SK-N-SH (cell line): ENCODE measurements around the gene AGRN.

ENCODE experiments used
- FOXM1 ChIP-seq: IDR thresholded peaks from 2 replicates; pipeline ENCODE4 v1.4.0; 2012; ENCODE audit warnings: low read depth, mild to moderate bottlenecking
- JUND ChIP-seq: IDR thresholded peaks from 2 replicates; pipeline ENCODE4 v1.4.0; 2012
- MXI1 ChIP-seq: IDR thresholded peaks from 2 replicates; pipeline ENCODE4 v1.6.1; 2012; ENCODE audit warnings: mild to moderate bottlenecking, low read depth, low read length, improper control_type of control experiment
- POLR2AphosphoS5 ChIP-seq: IDR thresholded peaks from 2 replicates; pipeline ENCODE4 v1.6.1; 2012; ENCODE audit warnings: low read depth, low read length
- TAF1 ChIP-seq: IDR thresholded peaks from 2 replicates; pipeline ENCODE4 v1.6.1; 2012; ENCODE audit warnings: low read depth, mild to moderate bottlenecking, low read length, moderate library complexity, borderline replicate concordance
- TF ChIP-seq, protein P1 (sequence below): IDR thresholded peaks from 2 replicates; pipeline ENCODE4 v1.6.1; 2012; ENCODE audit warnings: mild to moderate bottlenecking, low read depth, low read length, moderate library complexity
- TF ChIP-seq, protein P2 (sequence below): IDR thresholded peaks from 2 replicates; pipeline ENCODE4 v1.4.0; 2012; ENCODE audit warnings: low read depth, borderline replicate concordance
- TF ChIP-seq, protein P3 (sequence below): fragments of 200-600 bp; sonication (generic); IDR thresholded peaks from 2 replicates; pipeline ENCODE4 v1.6.1; 2017; ENCODE audit warnings: antibody characterized with exemption, mild to moderate bottlenecking, moderate library complexity

DNA sequence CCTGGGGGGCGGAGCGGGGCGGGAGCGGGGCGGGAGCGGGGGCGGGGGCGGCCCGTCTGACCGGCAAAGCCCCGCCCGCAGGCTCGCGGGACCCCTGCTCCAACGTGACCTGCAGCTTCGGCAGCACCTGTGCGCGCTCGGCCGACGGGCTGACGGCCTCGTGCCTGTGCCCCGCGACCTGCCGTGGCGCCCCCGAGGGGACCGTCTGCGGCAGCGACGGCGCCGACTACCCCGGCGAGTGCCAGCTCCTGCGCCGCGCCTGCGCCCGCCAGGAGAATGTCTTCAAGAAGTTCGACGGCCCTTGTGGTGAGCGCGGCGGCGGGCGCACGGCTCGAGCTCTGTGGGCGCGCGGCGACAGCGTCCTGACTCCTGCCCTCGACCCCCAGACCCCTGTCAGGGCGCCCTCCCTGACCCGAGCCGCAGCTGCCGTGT lies 21.2 kb downstream of the AGRN start:
- TF ChIP-seq, protein P1, sequence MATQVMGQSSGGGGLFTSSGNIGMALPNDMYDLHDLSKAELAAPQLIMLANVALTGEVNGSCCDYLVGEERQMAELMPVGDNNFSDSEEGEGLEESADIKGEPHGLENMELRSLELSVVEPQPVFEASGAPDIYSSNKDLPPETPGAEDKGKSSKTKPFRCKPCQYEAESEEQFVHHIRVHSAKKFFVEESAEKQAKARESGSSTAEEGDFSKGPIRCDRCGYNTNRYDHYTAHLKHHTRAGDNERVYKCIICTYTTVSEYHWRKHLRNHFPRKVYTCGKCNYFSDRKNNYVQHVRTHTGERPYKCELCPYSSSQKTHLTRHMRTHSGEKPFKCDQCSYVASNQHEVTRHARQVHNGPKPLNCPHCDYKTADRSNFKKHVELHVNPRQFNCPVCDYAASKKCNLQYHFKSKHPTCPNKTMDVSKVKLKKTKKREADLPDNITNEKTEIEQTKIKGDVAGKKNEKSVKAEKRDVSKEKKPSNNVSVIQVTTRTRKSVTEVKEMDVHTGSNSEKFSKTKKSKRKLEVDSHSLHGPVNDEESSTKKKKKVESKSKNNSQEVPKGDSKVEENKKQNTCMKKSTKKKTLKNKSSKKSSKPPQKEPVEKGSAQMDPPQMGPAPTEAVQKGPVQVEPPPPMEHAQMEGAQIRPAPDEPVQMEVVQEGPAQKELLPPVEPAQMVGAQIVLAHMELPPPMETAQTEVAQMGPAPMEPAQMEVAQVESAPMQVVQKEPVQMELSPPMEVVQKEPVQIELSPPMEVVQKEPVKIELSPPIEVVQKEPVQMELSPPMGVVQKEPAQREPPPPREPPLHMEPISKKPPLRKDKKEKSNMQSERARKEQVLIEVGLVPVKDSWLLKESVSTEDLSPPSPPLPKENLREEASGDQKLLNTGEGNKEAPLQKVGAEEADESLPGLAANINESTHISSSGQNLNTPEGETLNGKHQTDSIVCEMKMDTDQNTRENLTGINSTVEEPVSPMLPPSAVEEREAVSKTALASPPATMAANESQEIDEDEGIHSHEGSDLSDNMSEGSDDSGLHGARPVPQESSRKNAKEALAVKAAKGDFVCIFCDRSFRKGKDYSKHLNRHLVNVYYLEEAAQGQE: no peak
- TF ChIP-seq FOXM1 (no peak), JUND (no peak), TAF1 (no peak), MXI1 (no peak), POLR2AphosphoS5 (no peak)
- TF ChIP-seq, protein P2, sequence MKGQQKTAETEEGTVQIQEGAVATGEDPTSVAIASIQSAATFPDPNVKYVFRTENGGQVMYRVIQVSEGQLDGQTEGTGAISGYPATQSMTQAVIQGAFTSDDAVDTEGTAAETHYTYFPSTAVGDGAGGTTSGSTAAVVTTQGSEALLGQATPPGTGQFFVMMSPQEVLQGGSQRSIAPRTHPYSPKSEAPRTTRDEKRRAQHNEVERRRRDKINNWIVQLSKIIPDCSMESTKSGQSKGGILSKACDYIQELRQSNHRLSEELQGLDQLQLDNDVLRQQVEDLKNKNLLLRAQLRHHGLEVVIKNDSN: no peak
- TF ChIP-seq, protein P3, sequence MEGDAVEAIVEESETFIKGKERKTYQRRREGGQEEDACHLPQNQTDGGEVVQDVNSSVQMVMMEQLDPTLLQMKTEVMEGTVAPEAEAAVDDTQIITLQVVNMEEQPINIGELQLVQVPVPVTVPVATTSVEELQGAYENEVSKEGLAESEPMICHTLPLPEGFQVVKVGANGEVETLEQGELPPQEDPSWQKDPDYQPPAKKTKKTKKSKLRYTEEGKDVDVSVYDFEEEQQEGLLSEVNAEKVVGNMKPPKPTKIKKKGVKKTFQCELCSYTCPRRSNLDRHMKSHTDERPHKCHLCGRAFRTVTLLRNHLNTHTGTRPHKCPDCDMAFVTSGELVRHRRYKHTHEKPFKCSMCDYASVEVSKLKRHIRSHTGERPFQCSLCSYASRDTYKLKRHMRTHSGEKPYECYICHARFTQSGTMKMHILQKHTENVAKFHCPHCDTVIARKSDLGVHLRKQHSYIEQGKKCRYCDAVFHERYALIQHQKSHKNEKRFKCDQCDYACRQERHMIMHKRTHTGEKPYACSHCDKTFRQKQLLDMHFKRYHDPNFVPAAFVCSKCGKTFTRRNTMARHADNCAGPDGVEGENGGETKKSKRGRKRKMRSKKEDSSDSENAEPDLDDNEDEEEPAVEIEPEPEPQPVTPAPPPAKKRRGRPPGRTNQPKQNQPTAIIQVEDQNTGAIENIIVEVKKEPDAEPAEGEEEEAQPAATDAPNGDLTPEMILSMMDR: no peak
